SK-N-SH (cell line): ENCODE data around the gene RAB17. TPM values are rescaled to one million over a fixed set of nuclear protein-coding genes. Genes with fewer than 3 reads are reported as not detected.

Experiments
- CTCF ChIA-PET: fragments of 300-600, 350-600 bp; formaldehyde crosslinking; extraction: SDS; loops from one replicate; lab custom pipeline; 2021; lab: Yijun Ruan, JAX
- POLR2A ChIA-PET: fragments of 350-600 bp; sonication (Branson Sonifier 250); formaldehyde crosslinking; extraction: SDS; loops from one replicate; lab custom pipeline; 2020; ENCODE audit warnings: antibody characterized with exemption, inconsistent platforms; lab: Yijun Ruan, JAX
- DNase-seq: peaks from one replicate; pipeline ENCODE4 v3.0.0; 2012
- H2AFZ ChIP-seq: fragments of 200-600 bp; sonication (generic); 2 replicates; pipeline ENCODE4 v1.8.1; 2016; ENCODE audit warnings: antibody characterized with exemption, mild to moderate bottlenecking, low read depth
- H3F3A ChIP-seq: fragments of 200-600 bp; sonication (generic); replicated peaks from 2 replicates; pipeline ENCODE3; 2016; ENCODE audit warnings: antibody characterized with exemption, mild to moderate bottlenecking; ENCODE audit not compliant: insufficient read depth
- H3K27ac ChIP-seq, 2 experiments: fragments of 200-500 bp in 1 of 2; fragments of 200-600 bp in 1 of 2; sonication (Bioruptor generic) in 1 of 2; sonication (generic), shearing (Covaris generic) in 1 of 2; 2 replicates each; pipeline versions ENCODE4 v1.5.1 to v1.6.1; 2014 to 2016; ENCODE audit warnings: low read depth in 2 of 2, inconsistent platforms in 1 of 2, low read length in 1 of 2, mild to moderate bottlenecking in 1 of 2, mixed read lengths in 1 of 2
- H3K27me3 ChIP-seq: fragments of 200-600 bp; sonication (generic), shearing (Covaris generic); 2 replicates; pipeline ENCODE4 v1.6.1; 2016; ENCODE audit warnings: mixed run types; ENCODE audit not compliant: insufficient read depth
- H3K36me3 ChIP-seq, 2 experiments: fragments of 200-500 bp in 1 of 2; fragments of 200-600 bp in 1 of 2; sonication (Bioruptor generic) in 1 of 2; sonication (generic) in 1 of 2; replicated peaks in 1 of 2; 2 replicates each; pipeline versions ENCODE3 to v1.5.1; 2014 to 2016; ENCODE audit warnings: low read length in 1 of 2, mild to moderate bottlenecking in 1 of 2; ENCODE audit not compliant: insufficient read depth in 2 of 2, control insufficient read depth in 1 of 2
- H3K4me1 ChIP-seq, 2 experiments: fragments of 200-500 bp in 1 of 2; fragments of 200-600 bp in 1 of 2; sonication (Bioruptor generic) in 1 of 2; sonication (generic), shearing (Covaris generic) in 1 of 2; 2 replicates each; pipeline versions ENCODE4 v1.5.1 to v1.6.1; 2014 to 2016; ENCODE audit warnings: low read depth in 1 of 2, low read length in 1 of 2, mixed run types in 1 of 2; ENCODE audit not compliant: insufficient read depth in 2 of 2, control insufficient read depth in 1 of 2
- H3K4me2 ChIP-seq: fragments of 200-600 bp; sonication (generic), shearing (Covaris generic); 2 replicates; pipeline ENCODE4 v1.6.1; 2017; ENCODE audit warnings: mixed run types
- H3K4me3 ChIP-seq, 2 experiments: fragments of 200-500 bp in 1 of 2; fragments of 200-600 bp in 1 of 2; sonication (Bioruptor generic) in 1 of 2; sonication (generic), shearing (Covaris generic) in 1 of 2; 2 replicates each; pipeline versions ENCODE4 v1.5.1 to v1.8.1; 2014 to 2016; ENCODE audit warnings: low read depth in 2 of 2, inconsistent platforms in 1 of 2, low read length in 1 of 2, mild to moderate bottlenecking in 1 of 2, mixed read lengths in 1 of 2, moderate library complexity in 1 of 2
- H3K79me2 ChIP-seq: fragments of 200-600 bp; sonication (generic); 2 replicates; pipeline ENCODE4 v1.8.1; 2017; ENCODE audit warnings: mild to moderate bottlenecking; ENCODE audit not compliant: insufficient read depth
- H3K9ac ChIP-seq: fragments of 200-600 bp; sonication (generic); 2 replicates; pipeline ENCODE4 v1.6.1; 2017; ENCODE audit warnings: mixed run types
- H3K9me2 ChIP-seq: fragments of 200-600 bp; sonication (generic); 2 replicates; pipeline ENCODE4 v1.6.1; 2017; ENCODE audit warnings: mixed run types
- H3K9me3 ChIP-seq: fragments of 200-600 bp; sonication (generic); 2 replicates; pipeline ENCODE4 v1.6.1; 2017; ENCODE audit warnings: mixed run types, mild to moderate bottlenecking, moderate library complexity
- H4K20me1 ChIP-seq: fragments of 200-600 bp; sonication (generic); 2 replicates; pipeline ENCODE4 v1.6.1; 2017; ENCODE audit warnings: mild to moderate bottlenecking, mixed run types; ENCODE audit not compliant: insufficient read depth
- CHD2 ChIP-seq: fragments of 150-350 bp; IDR thresholded peaks from 2 replicates; pipeline ENCODE4 v1.6.1; 2018; ENCODE audit warnings: low read length; ENCODE audit not compliant: partially characterized antibody
- ELF1 ChIP-seq: IDR thresholded peaks from 2 replicates; pipeline ENCODE4 v1.4.0; 2012
- EP300 ChIP-seq, 2 experiments: IDR thresholded peaks; 2 replicates each; pipeline versions ENCODE4 v1.4.0 to v1.6.1; 2012; ENCODE audit warnings: borderline replicate concordance in 1 of 2, low read depth in 1 of 2, low read length in 1 of 2
- EZH2phosphoT487 ChIP-seq: fragments of 200-600 bp; sonication (generic); IDR thresholded peaks from 2 replicates; pipeline ENCODE4 v1.6.1; 2017; ENCODE audit warnings: low read depth, mixed run types, mild to moderate bottlenecking, antibody characterized with exemption, moderate library complexity, borderline replicate concordance
- FOSL2 ChIP-seq: IDR thresholded peaks from 2 replicates; pipeline ENCODE4 v1.4.0; 2012; ENCODE audit warnings: low read depth, mild to moderate bottlenecking, moderate library complexity, borderline replicate concordance
- FOXJ3 ChIP-seq: sonication (generic); formaldehyde crosslinking; IDR thresholded peaks from 2 replicates; pipeline ENCODE4 v1.5.1; 2020; ENCODE audit warnings: mild to moderate bottlenecking, missing genetic modification reagents
- GABPA ChIP-seq: IDR thresholded peaks from 2 replicates; pipeline ENCODE4 v1.4.0; 2012; ENCODE audit warnings: low read depth, mild to moderate bottlenecking
- GATA2 ChIP-seq: sonication (generic); formaldehyde crosslinking; IDR thresholded peaks from 2 replicates; pipeline ENCODE4 v1.5.0; 2020; ENCODE audit warnings: mild to moderate bottlenecking, missing genetic modification reagents
- IRF3 ChIP-seq: fragments of 150-350 bp; IDR thresholded peaks from 2 replicates; pipeline ENCODE4 v1.6.1; 2016; ENCODE audit warnings: mild to moderate bottlenecking, low read depth, low read length
- NFIC ChIP-seq: IDR thresholded peaks from 2 replicates; pipeline ENCODE4 v1.4.0; 2012; ENCODE audit warnings: borderline replicate concordance
- NRF1 ChIP-seq: IDR thresholded peaks from 2 replicates; pipeline ENCODE4 v1.6.1; 2012; ENCODE audit warnings: low read depth, mild to moderate bottlenecking, low read length
- RFX5 ChIP-seq: IDR thresholded peaks from 2 replicates; pipeline ENCODE4 v1.6.1; 2012; ENCODE audit warnings: mild to moderate bottlenecking, improper control_type of control experiment, low read length
- SIN3A ChIP-seq: IDR thresholded peaks from 2 replicates; pipeline ENCODE4 v1.6.1; 2012; ENCODE audit warnings: low read depth, mild to moderate bottlenecking, low read length, moderate library complexity, borderline replicate concordance
- USF1 ChIP-seq: IDR thresholded peaks from 2 replicates; pipeline ENCODE4 v1.4.0; 2012; ENCODE audit warnings: low read depth, borderline replicate concordance
- WGBS: methylation state at CpG from one replicate; pipeline ENCODE4 v1.1.6; 2017; ENCODE audit warnings: low lambda C conversion rate; 5-methylcytosine and 5-hydroxymethylcytosine counted together
- polyA plus RNA-seq, 3 experiments: library from polyadenylated mRNA; depleted of rRNA; stranded (reverse); fragments of >200 nt; gene quantifications; 2 replicates each; pipeline ENCODE4 v1.2.3, GENCODE V29; 2012

Gene RAB17
- polyA plus RNA-seq, 1 of the 3 experiments (the other 2 are of a cell fraction) = 0.10 TPM

- H3F3A ChIP-seq = peaks cover 3% of the 10 kb centered on the region
- no peaks in the 10 kb centered on the region for H3K27me3 ChIP-seq
- H3K79me2 ChIP-seq = peaks cover 4% of the 10 kb centered on the region; the same call in 1 of the 2 replicates
- 100% methylated on average over 1 of the region's 1 CpG for WGBS
- H3K4me1 ChIP-seq = peaks cover 0 to 4% of the 10 kb centered on the region in 2 experiments; a peak in 1 of 4 replicates
- DNase-seq = no peak
- H3K9me2 ChIP-seq = no peaks in the 10 kb centered on the region
- TF ChIP-seq SIN3A (no peak), GABPA (no peak), EP300 (IDR thresholded peaks at IDR 0.05; ENCODE audit: borderline replicate concordance in 1 of 2, low read depth in 1 of 2, low read length in 1 of 2) (no peak), FOXJ3 (no peak), NFIC (no peak), IRF3 (no peak), EZH2phosphoT487 (no peak), CHD2 (no peak), NRF1 (no peak), RFX5 (no peak), USF1 (no peak), GATA2 (no peak), ELF1 (no peak)
- TF ChIP-seq, all 33 proteins: peak for 0
- Histone ChIP-seq H3K4me2 (no peak overlapping the region), H3K9me3 (no peaks in the 10 kb centered on the region), H3K9ac (no peak overlapping the region), H4K20me1 (no peaks in the 10 kb centered on the region), H3K4me3 (no peak overlapping the region), H3K27ac (no peak overlapping the region), H3K36me3 (peaks cover 7 to 65% of the 10 kb centered on the region in 2 experiments), H2AFZ (no peak overlapping the region)
- ChIA-PET POLR2A (no interaction called here), CTCF (interaction anchor here (1.0 to 4.2 kb wide), 3 partner anchors 22 to 441 kb away, joined by 3 to 26 read pairs (median 23); no protein-coding TSS in a partner anchor)
These were observed 56.2 kb downstream of the RAB17 start for GRCh38 chr2:237534380-237534779.

- POLR2A ChIA-PET = no interaction called here
- CTCF ChIA-PET = interaction anchor here (1.0 to 4.2 kb wide), 4 partner anchors 17 to 440 kb away, joined by 3 to 26 read pairs (median 14); no protein-coding TSS in a partner anchor
- DNase-seq = no peak
These were observed 56.8 kb downstream of the RAB17 start for GRCh38 chr2:237533668-237534161.

More at GRCh38 chr2:237533668-237534161, 56.8 kb downstream of the RAB17 start:
- Histone ChIP-seq H3K9me2 (no peaks in the 10 kb centered on the region), H2AFZ (no peak overlapping the region), H4K20me1 (no peaks in the 10 kb centered on the region), H3K9me3 (no peaks in the 10 kb centered on the region), H3K4me3 (no peak overlapping the region), H3K36me3 (peaks cover 7 to 71% of the 10 kb centered on the region in 2 experiments), H3K4me1 (peaks cover 0 to 4% of the 10 kb centered on the region in 2 experiments; a peak in 1 of 4 replicates), H3K9ac (no peak overlapping the region), H3K4me2 (no peak overlapping the region), H3F3A (peaks cover 3% of the 10 kb centered on the region), H3K79me2 (peaks cover 4% of the 10 kb centered on the region; the same call in 1 of the 2 replicates), H3K27ac (no peak overlapping the region), H3K27me3 (no peaks in the 10 kb centered on the region)
- WGBS = 83% methylated on average over 7 of the region's 7 CpGs
- TF ChIP-seq GATA2 = no peak
- TF ChIP-seq FOSL2 = no peak
- TF ChIP-seq NFIC = no peak
- no peak for TF ChIP-seq ELF1
